Esophagus squamous epithelium (tissue), 5 donors: ENCODE measurements around the gene CYP4Z1. TPM values are rescaled to one million over a fixed set of nuclear protein-coding genes. Genes with fewer than 3 reads are reported as not detected.
"Not testable (repeated sequence)": the region's sequence is repeated elsewhere in the genome, so short reads cannot be mapped to it uniquely, and the experiment has no call there.

ENCODE experiments used
- DNase-seq: peaks from one replicate; lab custom pipeline; 2025; lab: John Stamatoyannopoulos, UW
- H3K27ac ChIP-seq, 4 donors: fragments of 200-600 bp; sonication (generic); one replicate each; pipeline ENCODE4 v1.5.1; 2016 to 2019; ENCODE audit warnings: mild to moderate bottlenecking in 1 of 4
- H3K27me3 ChIP-seq, 4 donors: fragments of 200-600 bp; sonication (generic); 1 replicate in 3 of 4; 2 replicates in 1 of 4; pipeline versions ENCODE4 v1.5.1 to v1.6.0; 2017 to 2021; ENCODE audit warnings: antibody characterized with exemption in 1 of 4
- H3K36me3 ChIP-seq, 3 donors: fragments of 200-600 bp; sonication (generic); one replicate each; pipeline ENCODE4 v1.5.1; 2016 to 2019
- H3K4me1 ChIP-seq, 3 donors: fragments of 200-600 bp; sonication (generic); one replicate each; pipeline ENCODE4 v1.5.1; 2017 to 2019
- H3K4me3 ChIP-seq, 4 donors: fragments of 200-600 bp; sonication (generic); 1 replicate in 3 of 4; 2 replicates in 1 of 4; pipeline ENCODE4 v1.5.1; 2016 to 2019; ENCODE audit warnings: mild to moderate bottlenecking in 2 of 4, moderate library complexity in 1 of 4
- H3K9me3 ChIP-seq, 3 donors: fragments of 200-600 bp; sonication (generic); one replicate each; pipeline ENCODE4 v1.5.1; 2016 to 2019
- POLR2A ChIP-seq, 4 donors: fragments of 450-650 bp; IDR thresholded peaks; one replicate each; pipeline ENCODE4 v1.6.1; 2017; ENCODE audit warnings: antibody characterized with exemption in 4 of 4, mild to moderate bottlenecking in 4 of 4, moderate library complexity in 3 of 4
- WGBS, 2 donors: methylation state at CpG; one replicate each; pipeline ENCODE4 v1.1.5; 2018; 5-methylcytosine and 5-hydroxymethylcytosine counted together
- intact Hi-C: fragments of 100-400 bp; cut with DNase I; formaldehyde crosslinking; loops from one replicate; pipeline ENCODE4 v1.15.0; 2022
- total RNA-seq, 4 donors: library from RNA; depleted of rRNA; stranded (reverse); fragments of >200 nt; gene quantifications; one replicate each; pipeline ENCODE4 v1.1.0, GENCODE V29; 2016
- TF ChIP-seq, protein P1 (sequence below), 6 experiments: fragments of 450-650 bp in 4 of 6; fragments of 200-600 bp in 2 of 6; sonication (generic) in 2 of 6; IDR thresholded peaks; one replicate each; pipeline ENCODE4 v1.5.1; 2016 to 2019; ENCODE audit warnings: antibody characterized with exemption in 6 of 6, mild to moderate bottlenecking in 4 of 6, moderate library complexity in 4 of 6
- donor health status: DM: yes; HTN: yes; CAD: no.

The CYP4Z1 gene
- total RNA-seq, 4 donors from 2014 or later = 0.19 to 1.5 (median 1.4) TPM

DNA sequence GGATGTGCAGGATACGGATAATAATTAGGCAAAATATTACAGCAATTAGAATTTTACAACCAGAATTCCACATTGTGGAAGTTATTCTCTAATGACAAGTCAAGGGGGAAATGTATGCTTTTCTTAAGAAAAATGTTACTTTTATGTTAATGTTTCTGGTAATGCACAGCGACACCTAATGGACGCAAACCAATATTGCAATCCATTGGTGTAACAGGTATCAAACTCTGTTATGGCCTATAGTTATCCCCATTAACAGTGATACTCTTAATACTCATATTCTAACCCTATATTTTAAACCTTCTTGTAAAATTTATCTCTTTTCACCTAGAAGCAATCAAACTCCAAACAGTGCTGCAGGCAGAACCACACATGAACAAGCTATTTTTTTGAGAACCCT lies 22.3 kb downstream of the CYP4Z1 start:
- intact Hi-C loops, DNase-seq, H3K27ac ChIP-seq: not testable (repeated sequence)

DNA sequence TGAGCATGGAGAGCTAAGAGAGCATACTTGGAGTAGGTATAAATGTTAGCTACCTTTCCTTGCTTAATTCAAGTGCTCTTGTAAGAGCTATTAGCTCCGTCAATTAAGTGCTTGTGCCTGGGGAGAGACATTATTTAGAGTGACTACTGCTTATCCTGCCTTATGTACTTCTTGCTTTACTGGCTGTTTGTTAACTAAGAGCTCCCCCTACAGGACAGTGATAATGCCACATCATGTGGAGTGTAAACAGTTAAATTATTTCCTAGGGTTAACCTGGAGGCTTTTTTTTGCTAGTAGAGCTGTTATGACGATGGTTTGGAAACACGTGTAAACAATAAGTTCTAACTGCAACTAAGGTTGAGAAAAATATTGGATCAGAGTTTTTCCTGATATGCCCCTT lies 24.4 kb downstream of the CYP4Z1 start:
- H3K4me3 ChIP-seq, H3K36me3 ChIP-seq, H3K9me3 ChIP-seq, DNase-seq, H3K27me3 ChIP-seq, H3K27ac ChIP-seq, H3K4me1 ChIP-seq, intact Hi-C loops: not testable (repeated sequence)
- TF ChIP-seq, protein P1, sequence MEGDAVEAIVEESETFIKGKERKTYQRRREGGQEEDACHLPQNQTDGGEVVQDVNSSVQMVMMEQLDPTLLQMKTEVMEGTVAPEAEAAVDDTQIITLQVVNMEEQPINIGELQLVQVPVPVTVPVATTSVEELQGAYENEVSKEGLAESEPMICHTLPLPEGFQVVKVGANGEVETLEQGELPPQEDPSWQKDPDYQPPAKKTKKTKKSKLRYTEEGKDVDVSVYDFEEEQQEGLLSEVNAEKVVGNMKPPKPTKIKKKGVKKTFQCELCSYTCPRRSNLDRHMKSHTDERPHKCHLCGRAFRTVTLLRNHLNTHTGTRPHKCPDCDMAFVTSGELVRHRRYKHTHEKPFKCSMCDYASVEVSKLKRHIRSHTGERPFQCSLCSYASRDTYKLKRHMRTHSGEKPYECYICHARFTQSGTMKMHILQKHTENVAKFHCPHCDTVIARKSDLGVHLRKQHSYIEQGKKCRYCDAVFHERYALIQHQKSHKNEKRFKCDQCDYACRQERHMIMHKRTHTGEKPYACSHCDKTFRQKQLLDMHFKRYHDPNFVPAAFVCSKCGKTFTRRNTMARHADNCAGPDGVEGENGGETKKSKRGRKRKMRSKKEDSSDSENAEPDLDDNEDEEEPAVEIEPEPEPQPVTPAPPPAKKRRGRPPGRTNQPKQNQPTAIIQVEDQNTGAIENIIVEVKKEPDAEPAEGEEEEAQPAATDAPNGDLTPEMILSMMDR (IDR thresholded peaks at IDR 0.05) = peak in 3 of 6 experiments; percentile 7 to 35 (median 9)
- 13 to 40% methylated on average over 2 to 3 of the region's 3 CpGs for WGBS, 2 donors

More for the DNA sequence above, 22.3 kb downstream of the CYP4Z1 start:
- H3K4me3 ChIP-seq, H3K36me3 ChIP-seq, H3K4me1 ChIP-seq, H3K9me3 ChIP-seq, H3K27me3 ChIP-seq: not testable (repeated sequence)
- TF ChIP-seq, protein P1 (IDR thresholded peaks at IDR 0.05) = peak; percentile 18 to 66 (median 54)
- 11 to 15% methylated on average over 3 of the region's 3 CpGs for WGBS, 2 donors

DNA sequence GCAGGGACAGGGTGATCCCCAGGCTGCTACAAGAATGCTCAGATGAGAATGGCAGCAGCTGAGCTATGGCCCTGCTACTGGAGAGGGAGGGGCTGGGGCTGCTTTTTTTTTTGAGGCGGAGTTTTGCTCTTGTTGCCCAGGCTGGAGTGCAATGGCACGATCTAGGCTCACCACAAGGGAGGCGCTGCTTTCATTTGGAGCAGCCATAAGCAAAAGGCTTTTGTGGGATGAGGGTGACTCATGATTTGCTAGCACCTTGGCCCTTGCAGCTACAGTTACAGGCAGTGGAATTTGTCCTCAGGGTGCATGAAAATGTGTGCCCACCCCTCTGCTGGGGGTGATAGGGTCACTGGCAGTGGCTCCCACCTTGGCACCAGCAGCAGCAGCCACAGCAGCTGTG lies 37.8 kb downstream of the CYP4Z1 start:
- TF ChIP-seq POLR2A (IDR thresholded peaks at IDR 0.05) = no peak
- TF ChIP-seq, protein P1 (IDR thresholded peaks at IDR 0.05) = peak in 1 of 6 experiments; percentile 26
- intact Hi-C loops = no loop called here
- Histone ChIP-seq H3K9me3 (peaks cover 0 to 12% (median 0%) of the 10 kb centered on the region in 3 donors), H3K36me3 (no peaks in the 10 kb centered on the region), H3K27ac (no peak overlapping the region), H3K27me3 (no peaks in the 10 kb centered on the region), H3K4me1 (peaks cover 0 to 6% (median 0%) of the 10 kb centered on the region in 3 donors), H3K4me3 (no peak overlapping the region)
- DNase-seq = no peak
- 69 to 77% methylated on average over 3 of the region's 3 CpGs for WGBS, 2 donors

DNA sequence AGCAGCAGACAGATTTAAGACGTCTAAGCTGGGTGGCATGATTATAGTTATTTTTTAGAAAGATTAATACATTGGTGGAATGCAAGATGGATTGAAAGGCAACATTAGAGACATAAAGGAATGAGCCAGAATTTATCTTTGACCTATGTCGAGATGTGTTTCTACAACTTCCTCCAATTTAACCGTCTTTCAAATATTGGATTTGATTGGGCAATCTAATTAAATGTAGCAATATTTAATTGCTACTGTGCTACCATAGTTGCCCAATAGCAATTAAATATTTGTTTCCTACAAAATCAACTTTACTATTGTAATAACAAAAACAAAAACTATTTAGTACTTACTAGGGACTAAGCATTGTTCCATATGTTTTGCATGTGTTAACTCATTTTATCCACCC lies 39.8 kb downstream of the CYP4Z1 start:
- Histone ChIP-seq H3K4me3 (no peak overlapping the region), H3K9me3 (peaks cover 0 to 12% (median 0%) of the 10 kb centered on the region in 3 donors), H3K4me1 (peaks cover 0 to 6% (median 0%) of the 10 kb centered on the region in 3 donors), H3K27ac (no peak overlapping the region), H3K27me3 (peaks cover 0 to 3% (median 0%) of the 10 kb centered on the region in 4 donors), H3K36me3 (no peaks in the 10 kb centered on the region)
- TF ChIP-seq, protein P1 (IDR thresholded peaks at IDR 0.05) = no peak
- TF ChIP-seq POLR2A (IDR thresholded peaks at IDR 0.05) = no peak
- intact Hi-C loops = no loop called here
- DNase-seq = no peak
- WGBS, 2 donors = 87 to 89% methylated on average over 3 of the region's 3 CpGs

DNA sequence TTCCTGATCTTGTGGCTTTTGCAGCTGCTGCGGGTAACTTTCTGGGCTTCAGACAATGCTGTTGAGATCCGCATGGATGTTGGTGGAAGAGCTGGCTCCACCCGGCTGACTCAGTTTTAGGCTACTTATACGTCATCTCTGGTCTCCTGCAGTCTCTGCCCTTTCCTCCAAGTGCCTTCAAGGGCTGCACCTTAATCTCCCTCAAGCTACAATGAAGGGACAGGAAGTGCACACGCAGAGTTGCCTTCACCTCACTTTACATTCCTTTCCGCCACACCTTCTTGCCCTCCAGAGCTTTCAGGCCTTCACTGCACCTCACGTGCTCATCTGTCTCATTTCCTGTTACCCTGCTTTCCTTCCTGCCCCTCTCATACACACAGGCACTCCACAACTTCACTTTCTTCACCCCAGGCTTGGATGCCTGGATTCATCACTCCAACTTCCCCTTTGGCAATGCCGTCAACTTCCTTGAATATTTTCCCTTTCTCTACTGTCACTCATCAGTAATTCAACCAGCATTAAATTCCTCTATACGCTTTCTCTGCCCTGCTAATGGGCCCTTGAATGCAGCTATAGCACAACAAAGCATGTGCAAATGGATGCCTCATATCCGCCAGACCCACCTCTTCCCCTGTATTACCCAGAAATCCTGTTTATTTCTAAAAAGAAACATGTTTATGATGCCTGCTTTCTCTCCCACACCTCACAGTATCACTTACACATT lies 41.0 kb downstream of the CYP4Z1 start:
- H3K27me3 ChIP-seq, DNase-seq, H3K4me1 ChIP-seq, H3K27ac ChIP-seq, intact Hi-C loops, H3K36me3 ChIP-seq, H3K4me3 ChIP-seq, H3K9me3 ChIP-seq: not testable (repeated sequence)
- 37 to 42% methylated on average over 8 of the region's 10 CpGs for WGBS, 2 donors

DNA sequence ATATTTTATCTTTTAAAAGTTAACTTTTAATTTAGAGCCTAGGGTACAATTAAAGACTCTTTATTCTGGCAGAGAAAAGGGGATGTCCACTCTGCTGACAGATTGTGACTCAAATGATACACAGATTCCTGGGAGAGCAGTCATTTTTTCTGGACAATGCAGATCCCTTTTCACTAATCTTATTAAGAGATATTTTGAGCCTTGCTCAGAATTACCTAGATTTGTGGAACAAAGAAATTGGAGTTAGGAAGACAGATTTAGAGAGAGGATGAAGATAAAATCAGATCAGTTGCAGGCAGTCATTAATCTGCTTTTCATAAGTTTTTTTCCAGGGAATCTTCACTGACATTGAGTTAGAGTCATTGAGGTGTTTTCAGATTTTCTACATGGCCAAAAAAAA lies 42.5 kb downstream of the CYP4Z1 start:
- H3K4me1 ChIP-seq, H3K27me3 ChIP-seq, H3K4me3 ChIP-seq, H3K9me3 ChIP-seq, H3K27ac ChIP-seq, intact Hi-C loops, H3K36me3 ChIP-seq, DNase-seq: not testable (repeated sequence)
